Neuronal stem cell (in vitro differentiated cells): Measurements from ENCODE around the gene GIPC3.

Experiments
- DNase-seq: peaks from one replicate; pipeline ENCODE4 v3.0.0-alpha.2; 2013; ENCODE audit warnings: low spot score
- H2AFZ ChIP-seq: one replicate; pipeline ENCODE4 v1.6.1; 2013; ENCODE audit warnings: mild to moderate bottlenecking, low read length, inconsistent platforms
- H2AK5ac ChIP-seq: 2 replicates; pipeline ENCODE4 v1.6.1; 2013; ENCODE audit warnings: low read depth, mild to moderate bottlenecking, inconsistent platforms, low read length, moderate library complexity, mixed read lengths
- H2BK120ac ChIP-seq: 2 replicates; pipeline ENCODE4 v1.6.1; 2013; ENCODE audit warnings: low read depth, mild to moderate bottlenecking, inconsistent platforms, low read length, moderate library complexity, mixed read lengths
- H2BK12ac ChIP-seq: one replicate; pipeline ENCODE4 v1.6.1; 2013; ENCODE audit warnings: low read length, inconsistent platforms
- H2BK15ac ChIP-seq: 2 replicates; pipeline ENCODE4 v1.6.1; 2013; ENCODE audit warnings: mild to moderate bottlenecking, low read length, inconsistent platforms, mixed read lengths
- H2BK5ac ChIP-seq: one replicate; pipeline ENCODE4 v1.6.1; 2013; ENCODE audit warnings: inconsistent platforms, mild to moderate bottlenecking, low read length, moderate library complexity
- H3K14ac ChIP-seq: one replicate; pipeline ENCODE4 v1.6.1; 2013; ENCODE audit warnings: low read length, inconsistent platforms
- H3K18ac ChIP-seq: 2 replicates; pipeline ENCODE4 v1.6.1; 2013; ENCODE audit warnings: low read length, inconsistent platforms
- H3K23ac ChIP-seq: 2 replicates; pipeline ENCODE4 v1.6.1; 2013; ENCODE audit warnings: low read depth, mild to moderate bottlenecking, mixed read lengths, low read length, inconsistent platforms; ENCODE audit not compliant: poor library complexity
- H3K27ac ChIP-seq: replicated peaks from 3 replicates; pipeline ENCODE4 v1.5.1; 2013; ENCODE audit warnings: low read length, inconsistent platforms
- H3K27me3 ChIP-seq, 3 experiments: 2 replicates each; pipeline ENCODE4 v1.6.1; 2013; ENCODE audit warnings: low read length in 3 of 3, mild to moderate bottlenecking in 2 of 3, inconsistent platforms in 1 of 3, low read depth in 1 of 3, mixed read lengths in 1 of 3, moderate library complexity in 1 of 3; ENCODE audit not compliant: control insufficient read depth in 3 of 3, insufficient read depth in 3 of 3
- H3K36me3 ChIP-seq, 2 donors: replicated peaks in 1 of 2; 2 replicates each; pipeline ENCODE4 v1.6.1; 2013; ENCODE audit warnings: low read length in 2 of 2; ENCODE audit not compliant: control insufficient read depth in 2 of 2, insufficient read depth in 2 of 2
- H3K4ac ChIP-seq: 2 replicates; pipeline ENCODE4 v1.6.1; 2013; ENCODE audit warnings: inconsistent platforms, mild to moderate bottlenecking, low read length, moderate library complexity
- H3K4me1 ChIP-seq, 2 donors: 1 replicate in 1 of 2; 2 replicates in 1 of 2; pipeline ENCODE4 v1.6.1; 2013; ENCODE audit warnings: low read length in 2 of 2, low read depth in 1 of 2; ENCODE audit not compliant: control insufficient read depth in 2 of 2, insufficient read depth in 1 of 2
- H3K4me2 ChIP-seq: one replicate; pipeline ENCODE4 v1.6.1; 2013; ENCODE audit warnings: mild to moderate bottlenecking, low read length, inconsistent platforms; ENCODE audit not compliant: insufficient read depth, poor library complexity, severe bottlenecking
- H3K4me3 ChIP-seq, 2 donors: 2 replicates each; pipeline ENCODE4 v1.5.1; 2013; ENCODE audit warnings: low read length in 2 of 2, mild to moderate bottlenecking in 2 of 2, inconsistent platforms in 1 of 2, moderate library complexity in 1 of 2
- H3K79me1 ChIP-seq: one replicate; pipeline ENCODE4 v1.6.1; 2013; ENCODE audit warnings: low read depth, mild to moderate bottlenecking, inconsistent platforms, low read length, moderate library complexity
- H3K9ac ChIP-seq: one replicate; pipeline ENCODE4 v1.6.1; 2013; ENCODE audit warnings: mild to moderate bottlenecking, low read depth, low read length, inconsistent platforms; ENCODE audit not compliant: poor library complexity
- H3K9me3 ChIP-seq, 2 donors: replicated peaks in 1 of 2; 2 replicates each; pipeline versions ENCODE3 to v1.6.1; 2013; ENCODE audit warnings: low read length in 2 of 2, mild to moderate bottlenecking in 2 of 2, inconsistent platforms in 1 of 2, low read depth in 1 of 2, mixed read lengths in 1 of 2, moderate library complexity in 1 of 2; ENCODE audit not compliant: control insufficient read depth in 2 of 2, insufficient read depth in 1 of 2
- H4K8ac ChIP-seq: one replicate; pipeline ENCODE4 v1.6.1; 2013; ENCODE audit warnings: low read depth, mild to moderate bottlenecking, inconsistent platforms, low read length, moderate library complexity
- H4K91ac ChIP-seq: one replicate; pipeline ENCODE4 v1.6.1; 2013; ENCODE audit warnings: low read length, low read depth, mild to moderate bottlenecking, inconsistent platforms; ENCODE audit not compliant: poor library complexity
- WGBS, 2 donors: extraction: QIAGEN DNeasy Blood & Tissue Kit; methylation state at CpG; one replicate each; pipeline ENCODE4 v1.1.7; 2013; ENCODE audit warnings: missing lambda C conversion rate in 2 of 2, mixed read lengths in 1 of 2; ENCODE audit not compliant: insufficient read length in 2 of 2, insufficient replicate concordance in 1 of 2; ENCODE audit errors: extremely low coverage in 2 of 2; 5-methylcytosine and 5-hydroxymethylcytosine counted together

The GIPC3 gene

DNA sequence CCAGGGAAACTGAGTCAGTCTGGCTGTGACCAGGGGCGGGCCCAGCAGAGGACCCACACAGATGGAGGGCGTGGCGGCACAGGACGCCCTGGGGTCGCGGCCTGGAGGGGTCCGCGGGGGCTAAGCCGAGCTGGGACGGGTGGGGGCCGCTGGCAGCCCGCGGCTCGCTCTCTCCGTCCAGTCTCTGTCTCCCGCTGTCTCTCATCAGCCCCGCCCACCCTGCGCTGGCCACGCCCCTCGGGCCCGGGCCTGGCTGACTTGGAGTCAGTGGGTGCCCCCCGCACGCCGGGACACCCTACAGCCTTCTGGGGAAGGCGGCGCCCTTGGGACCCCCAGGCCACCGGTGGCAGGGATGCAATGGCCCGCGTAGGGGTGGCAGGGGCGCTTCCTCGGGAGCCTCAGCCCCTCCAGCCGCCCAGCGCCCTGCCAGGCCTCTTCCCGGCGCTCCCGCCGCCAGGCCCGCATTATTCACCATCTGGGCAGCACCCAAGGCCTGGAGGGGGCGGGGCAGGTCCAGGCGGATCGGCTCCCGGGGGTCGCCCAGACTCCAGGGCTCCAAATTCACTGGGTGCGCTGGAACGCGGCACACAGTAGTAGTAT lies 21.5 kb downstream of the GIPC3 start, which contains the start of gene TBXA2R:
Gene TBXA2R (minus strand): TSS at position 186 of the 600 bp plus-strand sequence. CDS start 6,241 bp downstream, outside the sequence.
- Histone ChIP-seq H2BK5ac (peak within 1 kb of the TSS; percentile 90), H2BK120ac (no peak within 1 kb of the TSS), H3K27ac (no peak within 1 kb of the TSS), H3K36me3 (peaks cover 4 to 20% of the 10 kb centered on the region in 2 donors), H3K4me3 (peak within 1 kb of the TSS in 1 of 2 donors; percentile 65), H3K79me1 (peaks cover 2% of the 10 kb centered on the region), H3K9me3 (no peaks in the 10 kb centered on the region), H2BK15ac (peak within 1 kb of the TSS; percentile 55), H3K4me2 (peak within 1 kb of the TSS; percentile 54), H3K4ac (no peak within 1 kb of the TSS), H4K8ac (no peak within 1 kb of the TSS), H3K27me3 (peaks cover 3 to 29% (median 28%) of the 10 kb centered on the region in 3 experiments), H3K18ac (peak within 1 kb of the TSS; percentile 95), H4K91ac (no peak within 1 kb of the TSS), H2BK12ac (no peak within 1 kb of the TSS), H2AFZ (peak within 1 kb of the TSS; percentile 74), H3K4me1 (peaks cover 5 to 18% of the 10 kb centered on the region in 2 donors), H3K14ac (no peak within 1 kb of the TSS), H2AK5ac (peak within 1 kb of the TSS; percentile 37), H3K23ac (peak within 1 kb of the TSS; percentile 73), H3K9ac (peak within 1 kb of the TSS; percentile 77)
- DNase-seq, result no peak
- WGBS, 2 donors, result no CpG with 5 or more reads among the region's 46 CpGs

DNA sequence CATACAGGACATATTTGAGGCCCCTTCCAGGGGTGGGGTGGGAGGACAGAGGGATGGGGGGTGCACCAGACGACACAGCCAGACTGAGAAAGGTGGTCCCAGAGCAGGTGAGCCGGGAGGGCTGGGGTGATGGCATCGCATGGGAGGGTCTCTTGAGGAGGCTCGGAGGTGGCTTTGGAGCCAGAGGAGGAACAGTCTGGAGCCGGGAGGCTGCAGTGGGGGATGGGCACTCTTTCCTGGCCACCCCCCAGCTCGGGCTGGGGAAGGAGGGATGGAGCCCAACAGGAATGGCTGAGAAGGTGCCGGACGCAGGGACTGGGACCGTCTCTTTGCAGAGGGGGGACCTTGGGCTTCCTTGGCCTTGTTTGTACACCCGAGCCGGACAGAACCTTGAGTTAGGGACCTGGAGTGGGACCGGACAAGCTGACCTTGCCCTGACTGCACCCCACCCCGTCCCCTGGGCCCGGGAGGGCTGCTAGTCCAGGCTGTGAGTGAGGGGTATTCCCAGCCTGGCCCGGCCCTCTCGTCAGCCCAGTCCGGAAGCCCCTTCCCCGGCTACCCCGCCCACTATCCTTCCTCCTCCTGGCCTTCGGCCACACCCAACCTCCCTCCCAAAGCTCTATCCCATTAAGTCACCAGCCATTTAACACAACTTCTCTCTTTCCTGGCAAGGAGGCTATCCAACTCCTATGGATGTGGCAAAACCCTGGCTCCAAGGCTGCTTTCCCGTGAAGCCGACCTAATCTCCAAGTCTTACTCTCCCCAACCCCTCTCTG lies 22.2 kb downstream of the GIPC3 start:
- H2BK12ac ChIP-seq, result no peak overlapping the region
- no peak for DNase-seq
- peaks cover 3 to 29% (median 28%) of the 10 kb centered on the region in 3 experiments for H3K27me3 ChIP-seq
- peaks cover 6 to 26% of the 10 kb centered on the region in 2 donors for H3K36me3 ChIP-seq
- H2AK5ac ChIP-seq, result peak overlapping the region; percentile 5
- no peak overlapping the region for H3K4ac ChIP-seq
- peak overlapping the region; percentile 89 for H3K18ac ChIP-seq
- H2BK5ac ChIP-seq, result peak overlapping the region; percentile 90
- no peak overlapping the region for H3K9ac ChIP-seq
- no peaks in the 10 kb centered on the region for H3K9me3 ChIP-seq
- no peak overlapping the region for H4K91ac ChIP-seq
- H2AFZ ChIP-seq, result peak overlapping the region; percentile 74
- H3K79me1 ChIP-seq, result peaks cover 2% of the 10 kb centered on the region
- H3K23ac ChIP-seq, result peak overlapping the region; percentile 40
- H3K4me2 ChIP-seq, result peak overlapping the region; percentile 54
- peak overlapping the region in 1 of 2 donors; percentile 64 for H3K4me3 ChIP-seq
- no peak overlapping the region for H2BK15ac ChIP-seq
- WGBS, 2 donors, result no CpG with 5 or more reads among the region's 22 CpGs
- H4K8ac ChIP-seq, result no peak overlapping the region
- H3K14ac ChIP-seq, result no peak overlapping the region
- no peak overlapping the region for H3K27ac ChIP-seq
- H2BK120ac ChIP-seq, result no peak overlapping the region
- H3K4me1 ChIP-seq, result peaks cover 5 to 18% of the 10 kb centered on the region in 2 donors

DNA sequence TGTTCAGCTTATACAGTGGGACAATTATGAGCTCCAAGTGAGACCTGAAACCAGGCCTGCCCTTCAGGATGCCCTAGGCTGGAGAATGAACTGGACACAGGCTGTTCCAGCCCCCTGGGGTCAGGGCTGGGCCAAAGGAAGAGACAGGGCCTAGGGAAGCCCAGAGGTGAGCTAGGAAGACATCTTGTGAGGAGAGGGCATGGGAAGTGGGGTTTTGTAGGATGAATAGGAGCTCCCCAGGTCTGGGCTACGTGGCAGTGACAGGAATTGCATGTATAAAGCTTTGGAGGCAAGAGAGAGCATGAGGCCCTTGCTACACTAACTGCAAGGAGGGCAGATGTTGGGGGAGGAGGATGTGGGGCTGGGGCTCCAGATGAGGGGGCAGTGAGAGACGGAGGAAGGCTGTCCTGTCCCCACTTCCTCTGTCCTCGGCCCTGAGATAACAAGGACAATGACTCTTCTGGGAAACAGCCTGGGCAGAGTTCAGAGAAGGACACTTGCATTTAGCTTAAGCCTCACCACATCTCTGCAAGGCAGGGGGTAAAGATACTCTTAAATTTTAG lies 22.9 kb downstream of the GIPC3 start:
- peaks cover 5 to 18% of the 10 kb centered on the region in 2 donors for H3K4me1 ChIP-seq
- H3K9me3 ChIP-seq, result no peaks in the 10 kb centered on the region
- no peak overlapping the region for H3K27ac ChIP-seq
- DNase-seq, result no peak
- H3K27me3 ChIP-seq, result peaks cover 3 to 29% (median 28%) of the 10 kb centered on the region in 3 experiments
- WGBS, 2 donors, result no CpG with 5 or more reads among the region's 3 CpGs
- peaks cover 6 to 29% of the 10 kb centered on the region in 2 donors for H3K36me3 ChIP-seq
- H3K79me1 ChIP-seq, result peaks cover 2% of the 10 kb centered on the region
- no peak overlapping the region for H2BK5ac ChIP-seq
- H2BK12ac ChIP-seq, result no peak overlapping the region
- no peak overlapping the region for H3K4me2 ChIP-seq
- H3K4me3 ChIP-seq, result no peak overlapping the region
- H4K8ac ChIP-seq, result no peak overlapping the region
- no peak overlapping the region for H3K14ac ChIP-seq
- H3K23ac ChIP-seq, result no peak overlapping the region
- H2BK15ac ChIP-seq, result no peak overlapping the region
- peak overlapping the region; percentile 74 for H2AFZ ChIP-seq
- H3K18ac ChIP-seq, result no peak overlapping the region
- no peak overlapping the region for H4K91ac ChIP-seq
- H3K9ac ChIP-seq, result no peak overlapping the region
- no peak overlapping the region for H2BK120ac ChIP-seq
- H3K4ac ChIP-seq, result no peak overlapping the region
- H2AK5ac ChIP-seq, result no peak overlapping the region
